HuH-7.5 (cell line): ENCODE data around the gene ZNF469.

Experiments used
- DNase-seq: peaks from one replicate; pipeline ENCODE4 v3.0.0; 2011; ENCODE audit warnings: low spot score

ZNF469 gene

DNA sequence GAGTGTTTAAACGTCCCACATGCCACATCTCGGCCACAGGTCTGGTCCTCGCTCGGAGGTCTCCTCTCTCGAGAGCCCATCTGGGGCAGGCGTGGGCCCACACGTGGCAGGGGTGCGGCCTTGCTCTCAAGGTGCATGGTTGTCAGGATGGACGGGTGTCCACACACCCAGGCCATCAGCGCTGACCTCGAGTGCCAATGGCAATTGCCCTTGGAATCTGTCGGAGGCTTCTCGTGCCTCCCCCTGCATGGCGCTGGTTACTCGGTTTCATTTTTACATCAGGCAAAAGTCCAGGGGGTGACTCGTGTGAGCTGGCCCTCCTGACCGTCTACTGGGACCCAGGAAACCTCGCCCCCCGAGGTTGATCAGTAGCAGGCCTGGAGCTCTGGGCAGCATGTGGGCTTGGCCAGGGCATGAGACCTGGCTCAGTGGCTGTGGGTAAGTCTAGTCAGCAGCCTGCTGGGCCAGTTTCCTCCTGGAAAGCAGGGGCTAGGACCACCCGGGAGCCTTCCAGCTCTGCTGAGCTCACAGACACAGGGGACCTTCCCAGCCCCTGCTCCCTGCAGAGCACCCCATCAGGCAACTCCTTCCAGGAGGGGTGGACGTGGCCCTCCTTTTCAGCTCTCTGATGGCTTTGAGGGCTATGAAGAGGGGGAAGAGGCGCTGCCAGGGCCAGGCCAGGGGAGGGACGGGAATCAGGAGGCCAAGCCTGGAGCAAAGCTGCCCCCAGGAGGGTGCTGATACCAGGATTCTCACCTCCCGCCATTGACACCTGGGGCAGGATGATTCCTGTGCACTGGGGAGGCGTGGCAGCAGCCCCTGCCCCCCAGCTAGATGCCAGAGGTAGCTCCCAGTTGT, 3.7 kb upstream of the ZNF469 start:
- no peak for DNase-seq

DNA sequence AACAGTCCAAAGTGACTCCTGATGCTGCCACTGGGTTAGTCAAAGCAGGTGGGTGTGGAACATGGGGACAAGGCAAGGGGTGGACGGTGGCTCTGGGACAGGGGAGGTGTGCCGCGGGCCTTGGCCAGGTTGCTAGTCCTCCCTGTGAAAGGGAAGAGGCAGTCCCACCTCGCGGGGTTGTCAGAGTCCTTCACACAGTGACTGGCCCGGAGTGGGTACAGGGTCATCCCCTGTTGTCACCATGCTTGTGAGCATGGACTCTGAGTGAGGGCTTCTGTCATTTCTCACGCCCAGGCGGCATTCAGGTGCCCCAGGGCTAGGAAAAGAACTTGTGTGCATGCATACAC, 3.1 kb upstream of the ZNF469 start:
- DNase-seq = no peak

DNA sequence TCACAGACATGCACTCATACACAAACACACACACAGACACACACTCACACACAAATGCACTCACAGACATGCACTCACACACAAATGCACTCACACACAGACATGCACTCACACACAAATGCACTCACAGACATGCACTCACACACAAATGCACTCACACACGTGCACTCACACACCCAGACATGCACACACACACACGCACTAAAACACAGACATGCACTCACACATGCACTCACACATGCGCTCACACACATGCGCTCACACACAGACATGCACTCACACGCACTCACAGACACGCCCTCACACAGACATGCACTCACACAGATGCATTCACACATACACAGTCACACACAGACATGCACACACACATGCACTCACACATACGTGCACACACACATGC, 2.7 kb upstream of the ZNF469 start:
- DNase-seq = no peak

GRCh38 chr16:88380619-88381018, 2.1 kb upstream of the ZNF469 start:
- DNase-seq = no peak

GRCh38 chr16:88381820-88382451, 823 bp upstream of the ZNF469 start:
- no peak for DNase-seq

- DNase-seq = no peak
Observed at GRCh38 chr16:88383401-88384221, 852 bp downstream of the ZNF469 start.

DNA sequence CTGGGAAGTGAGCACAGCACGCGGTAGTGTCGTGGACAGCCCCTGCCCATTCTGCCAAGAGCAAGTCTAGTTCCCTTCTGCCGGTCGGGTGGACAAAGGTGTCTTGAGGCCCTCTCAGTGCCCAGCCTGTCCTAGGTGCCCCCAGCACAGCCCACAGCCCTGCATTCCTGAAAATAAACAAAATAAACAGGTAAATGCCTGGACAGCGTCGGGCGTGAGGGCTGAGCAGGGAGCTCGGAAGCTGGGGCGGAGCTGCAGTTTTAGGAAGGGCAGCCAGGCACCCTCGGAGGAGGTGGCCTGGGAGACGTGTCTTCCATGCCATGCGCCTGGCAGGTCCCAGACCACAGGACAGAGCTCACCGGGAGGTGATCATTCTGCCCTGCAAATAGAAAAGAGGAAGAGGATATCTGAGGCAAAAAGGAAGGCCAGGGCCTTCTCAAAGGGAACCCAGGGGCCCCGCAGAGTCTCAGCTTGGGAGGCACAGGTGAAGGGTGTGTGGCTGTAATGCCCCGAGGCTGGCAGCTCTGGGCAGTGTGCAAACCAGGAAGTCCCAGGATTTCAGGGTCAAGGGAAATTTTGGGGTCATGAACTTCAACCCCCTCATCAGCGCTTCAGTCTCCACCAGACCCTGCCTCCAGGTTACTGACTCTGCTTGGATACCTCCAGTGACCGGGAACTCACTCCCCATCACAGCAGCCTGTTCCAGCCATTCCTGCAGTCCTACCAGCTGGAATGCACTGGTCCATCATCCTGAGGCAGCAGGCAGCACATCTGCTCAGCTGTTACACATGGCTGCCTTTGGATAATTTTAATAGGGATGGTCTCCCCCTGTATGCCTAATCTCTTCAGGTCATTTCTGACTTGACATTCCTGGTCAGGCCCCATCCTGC, 1.7 kb downstream of the ZNF469 start:
- DNase-seq = no peak

DNA sequence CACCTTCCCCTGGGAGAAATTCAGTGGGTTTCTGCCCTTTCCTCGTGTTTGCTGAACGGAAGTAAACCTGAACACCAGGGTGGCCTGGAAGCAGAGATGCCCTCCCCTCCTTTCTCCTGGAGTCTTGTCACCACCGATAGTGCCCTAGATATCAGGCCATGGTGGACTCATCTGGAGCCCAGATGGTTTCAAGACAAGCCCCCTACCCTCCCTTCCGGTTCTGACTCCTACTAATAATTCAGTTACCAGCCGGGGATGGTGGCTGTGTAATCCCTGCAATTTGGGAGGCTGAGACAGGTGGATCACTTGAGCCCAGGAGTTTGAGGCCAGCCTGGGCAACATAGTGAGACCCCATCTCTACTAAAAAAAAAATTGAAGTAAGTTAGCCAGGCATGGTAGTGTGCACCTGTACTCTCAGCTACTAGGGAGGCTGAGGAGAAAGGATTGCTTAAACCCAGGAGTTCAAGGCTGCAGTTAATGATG, 2.4 kb downstream of the ZNF469 start:
- DNase-seq = no peak

- DNase-seq = no peak
Observed at GRCh38 chr16:88385831-88386815, 3.4 kb downstream of the ZNF469 start.

DNA sequence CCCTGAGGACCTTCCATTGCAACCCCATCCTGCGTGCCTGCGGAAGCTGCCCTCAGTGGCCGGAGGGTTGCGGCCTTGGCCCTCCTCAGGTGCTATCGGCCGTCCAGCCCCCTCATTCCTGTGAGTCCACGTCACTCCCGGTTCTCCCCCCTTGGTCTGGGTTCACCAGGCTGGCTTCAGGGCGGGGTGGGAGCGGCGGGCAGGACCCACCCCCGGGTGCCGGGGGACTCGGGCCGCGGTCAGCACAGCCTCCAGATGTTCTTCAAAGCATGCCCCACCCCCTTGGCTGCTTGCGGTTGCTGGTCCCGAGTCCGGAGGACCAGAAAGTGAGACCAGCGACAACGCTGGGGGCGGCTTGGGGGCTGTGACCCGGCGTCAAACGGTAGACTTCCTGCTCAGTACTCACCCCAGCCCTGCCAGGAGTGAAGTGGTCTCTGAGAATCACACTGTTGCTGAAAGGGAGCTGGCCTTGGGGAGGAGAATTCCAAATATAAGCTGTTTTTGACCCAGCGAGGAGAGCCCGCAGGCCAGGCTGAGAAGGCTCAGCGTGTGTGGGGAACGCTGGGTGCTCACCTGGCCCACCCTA, 4.5 kb downstream of the ZNF469 start:
- no peak for DNase-seq

DNA sequence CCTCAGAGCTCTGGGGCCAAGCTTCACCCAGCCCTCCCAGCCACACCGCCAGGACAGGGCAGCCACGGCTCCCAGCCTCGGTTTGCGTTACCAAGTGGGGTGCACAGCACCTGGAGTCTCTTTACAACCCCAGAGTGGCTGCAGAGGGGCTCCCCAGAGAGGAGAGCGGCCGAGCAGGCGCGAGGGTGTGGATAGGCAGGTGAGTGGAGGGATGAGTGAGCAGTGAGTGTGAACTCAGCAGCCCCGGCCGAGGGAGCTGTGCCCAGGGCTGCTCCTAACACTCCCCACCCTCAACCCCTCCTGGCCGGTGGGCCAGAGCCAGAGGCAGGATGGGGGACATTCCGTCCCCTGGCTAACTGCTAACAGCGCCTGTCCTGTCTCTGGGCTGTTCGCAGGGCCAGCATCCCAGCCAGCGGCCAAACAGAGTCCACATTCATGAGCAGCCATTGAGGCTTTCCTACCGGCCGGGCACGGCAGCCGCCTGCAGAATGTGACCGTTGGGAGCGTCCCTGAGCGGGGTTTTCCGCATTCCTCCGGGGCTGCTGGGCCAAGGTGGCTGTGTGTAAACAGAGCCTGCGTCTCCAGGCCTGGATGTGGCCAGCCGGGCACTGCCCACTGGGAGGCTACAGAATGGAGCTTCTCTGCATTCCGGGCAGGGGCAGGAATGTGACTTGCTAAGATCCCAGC, 5.3 kb downstream of the ZNF469 start:
- no peak for DNase-seq

GRCh38 chr16:88389191-88389590, 6.4 kb downstream of the ZNF469 start:
- no peak for DNase-seq

DNA sequence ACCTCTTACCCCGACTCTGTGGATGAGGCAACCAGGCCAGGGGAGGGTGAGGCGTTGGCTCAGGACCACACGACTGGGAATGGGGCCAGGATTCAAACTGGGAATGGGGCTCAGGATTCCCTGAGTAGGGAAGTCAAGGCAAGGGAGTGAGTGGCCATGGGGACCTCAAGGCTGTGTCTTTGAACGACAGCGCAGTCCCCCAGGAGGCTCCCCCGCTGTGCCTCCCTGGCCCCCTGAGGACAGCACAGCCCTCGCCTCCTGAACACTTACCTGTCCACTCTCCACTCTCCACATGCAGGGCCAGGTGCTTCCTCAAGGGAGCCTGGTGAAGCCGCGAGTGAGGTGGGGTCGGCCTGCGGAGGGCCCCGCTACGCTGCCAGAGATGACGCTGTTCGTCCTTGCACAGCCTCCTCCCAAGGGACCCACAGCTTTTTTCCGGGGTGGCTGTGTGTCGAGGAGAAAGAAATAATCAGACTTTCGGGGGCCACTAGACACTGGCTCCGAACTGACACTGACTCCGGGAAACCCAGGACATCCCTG, 6.9 kb downstream of the ZNF469 start:
- no peak for DNase-seq

DNA sequence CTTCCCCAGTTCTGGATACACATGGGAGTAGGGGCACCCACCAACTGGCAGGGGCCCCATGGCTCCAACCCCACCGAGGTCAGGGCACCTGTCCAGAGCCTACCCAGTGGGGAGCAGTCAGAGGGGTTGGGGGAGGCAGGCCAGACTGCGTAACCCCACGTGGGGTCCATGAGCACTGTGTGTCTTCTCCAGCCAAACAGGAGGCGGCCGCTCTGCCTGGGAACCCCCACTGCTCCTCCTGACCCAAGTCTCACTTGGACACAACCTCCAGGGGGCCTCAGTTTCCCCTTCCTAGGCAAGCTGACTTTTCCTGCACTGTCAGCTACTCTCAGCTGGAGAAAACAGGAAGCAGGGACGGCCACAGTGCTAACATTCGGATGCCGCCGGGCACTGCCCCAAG, 7.5 kb downstream of the ZNF469 start:
- DNase-seq = no peak

DNA sequence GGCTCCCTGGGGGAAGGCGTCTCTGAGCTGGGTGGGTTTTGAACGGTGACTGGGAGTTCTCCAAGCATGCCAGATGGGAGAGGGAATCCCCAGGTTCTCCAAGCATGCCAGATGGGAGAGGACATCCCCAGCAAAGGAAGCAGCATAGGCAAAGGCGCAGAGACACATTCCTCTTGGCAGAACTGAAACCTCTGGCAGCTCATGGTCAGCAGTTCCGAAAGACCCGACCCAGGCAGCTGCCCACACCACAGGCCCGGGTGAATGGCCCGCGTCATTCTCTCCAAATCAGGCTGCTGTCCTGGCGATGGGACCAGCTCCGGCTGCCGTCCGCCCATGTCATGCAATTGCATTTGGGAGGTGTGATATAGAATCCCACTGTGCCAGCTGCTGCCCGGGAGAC, 8.0 kb downstream of the ZNF469 start:
- no peak for DNase-seq

DNA sequence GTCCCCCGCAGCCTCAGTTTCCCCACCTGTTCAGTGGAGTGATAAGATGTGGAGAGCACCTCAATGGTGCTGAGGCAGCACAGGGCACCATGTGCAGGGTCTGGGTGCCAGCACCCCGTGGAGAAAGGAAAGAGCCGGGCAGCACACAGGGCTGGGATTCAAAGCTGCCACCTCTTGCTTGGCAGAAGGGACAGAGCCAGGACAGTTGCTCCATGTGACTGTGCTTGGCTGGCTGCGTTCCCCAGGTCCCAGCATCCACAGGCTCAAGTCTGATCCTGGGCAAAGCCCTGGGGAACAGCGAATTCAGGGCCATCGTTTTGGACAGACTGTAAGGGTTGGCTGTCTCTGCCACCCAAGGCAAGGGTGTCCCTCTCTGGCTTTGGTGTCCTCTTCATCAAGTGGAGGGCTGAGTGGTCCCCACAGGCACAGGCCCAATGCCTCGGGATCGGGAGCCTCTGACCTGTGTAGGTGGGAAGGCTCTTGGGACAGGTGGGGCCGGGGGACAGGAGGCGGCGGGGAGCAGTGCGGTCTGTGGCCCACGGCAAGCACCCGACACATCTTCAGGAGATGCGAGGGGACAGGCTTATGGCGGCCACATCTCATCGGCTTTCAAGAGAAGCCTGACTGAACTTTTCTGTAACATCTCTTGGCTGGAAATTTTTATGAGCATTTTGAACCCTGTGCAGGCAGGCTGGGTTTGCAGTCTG, 8.5 kb downstream of the ZNF469 start:
- DNase-seq = no peak

DNA sequence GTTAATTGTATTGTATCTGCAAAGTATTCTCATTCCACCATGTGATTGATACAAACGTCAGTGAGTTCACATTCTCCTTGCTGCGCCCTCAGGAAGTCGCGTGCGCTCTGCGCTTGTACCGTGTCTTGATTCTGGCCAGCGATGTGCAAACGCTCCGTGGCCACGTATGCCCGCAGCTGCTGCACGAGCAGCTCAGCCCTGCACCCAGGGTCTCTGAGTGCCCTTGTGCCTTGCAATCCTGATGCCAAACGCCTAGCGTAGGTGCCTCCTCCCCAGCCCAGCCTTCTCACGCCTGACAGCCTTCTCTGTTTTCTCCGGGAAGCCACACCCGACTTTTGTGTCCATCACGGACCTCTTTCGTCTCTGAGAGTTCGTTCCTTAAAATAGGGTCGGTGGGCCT, 9.4 kb downstream of the ZNF469 start:
- no peak for DNase-seq

- no peak for DNase-seq
Observed at GRCh38 chr16:88392616-88393015, 9.9 kb downstream of the ZNF469 start.

DNA sequence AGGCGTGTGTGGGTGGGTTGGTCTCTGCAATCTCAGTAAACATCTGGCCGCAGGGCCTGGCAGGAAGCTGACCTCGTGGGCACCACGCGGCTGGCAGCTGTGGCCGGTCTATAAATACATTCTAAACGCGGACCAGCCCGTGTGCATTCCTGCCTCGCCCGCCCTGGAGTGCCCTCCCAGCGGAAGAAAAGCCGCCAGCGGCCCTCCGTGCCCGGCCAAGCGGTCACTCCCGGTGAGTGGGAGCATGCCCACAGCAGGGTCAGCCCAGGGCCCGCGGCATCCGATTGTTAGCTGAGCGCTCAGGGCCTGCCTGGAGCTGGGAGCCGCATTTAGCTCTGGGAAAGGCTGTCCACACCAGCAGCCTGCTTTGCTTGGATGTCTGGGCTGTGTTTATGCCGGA, 10.3 kb downstream of the ZNF469 start:
- no peak for DNase-seq
